Hematopoietic multipotent progenitor cell treated with erythropoietin and hydrocortisone succinate and interleukin-3 and kit ligand, for 15 days (in vitro differentiated cells): ENCODE data around the gene CREB5.
A peak's percentile ranks its signal among the peaks of the same experiment; 100 is the strongest.

Experiments
- DNase-seq: peaks from one replicate; pipeline ENCODE4 v3.0.0-alpha.2; 2015; ENCODE audit warnings: low spot score

The CREB5 gene

DNA sequence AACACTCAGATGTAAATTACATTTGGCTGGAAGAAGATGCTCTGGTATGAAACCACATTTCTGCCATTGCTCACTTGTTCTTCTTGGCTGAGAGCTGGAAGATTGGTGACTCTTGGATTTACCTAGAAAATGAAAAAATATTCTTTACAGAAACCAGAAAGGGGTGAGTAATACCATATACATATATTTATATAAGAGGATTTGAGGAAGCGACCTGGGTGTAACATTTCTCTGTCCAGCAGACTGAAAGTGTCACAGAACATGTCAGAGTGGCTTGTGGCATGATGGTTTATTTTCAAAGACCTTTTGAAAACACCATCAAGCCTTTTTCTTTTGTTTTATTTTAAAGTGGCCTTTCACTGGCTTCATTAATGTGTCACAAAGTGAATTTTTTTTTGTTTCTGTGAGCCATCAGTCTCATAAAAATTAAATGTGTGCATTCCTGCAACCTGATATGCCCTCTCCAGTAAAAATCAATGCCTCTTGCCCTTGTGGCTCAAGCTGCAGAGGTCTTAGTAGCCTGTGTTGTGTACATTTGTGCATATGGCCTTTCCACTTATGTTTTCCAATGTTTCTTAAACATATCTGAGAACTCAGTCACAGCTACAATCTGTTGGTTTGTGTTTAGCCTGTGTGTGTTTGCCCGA, 23.5 kb downstream of the CREB5 start:
- DNase-seq = no peak

DNA sequence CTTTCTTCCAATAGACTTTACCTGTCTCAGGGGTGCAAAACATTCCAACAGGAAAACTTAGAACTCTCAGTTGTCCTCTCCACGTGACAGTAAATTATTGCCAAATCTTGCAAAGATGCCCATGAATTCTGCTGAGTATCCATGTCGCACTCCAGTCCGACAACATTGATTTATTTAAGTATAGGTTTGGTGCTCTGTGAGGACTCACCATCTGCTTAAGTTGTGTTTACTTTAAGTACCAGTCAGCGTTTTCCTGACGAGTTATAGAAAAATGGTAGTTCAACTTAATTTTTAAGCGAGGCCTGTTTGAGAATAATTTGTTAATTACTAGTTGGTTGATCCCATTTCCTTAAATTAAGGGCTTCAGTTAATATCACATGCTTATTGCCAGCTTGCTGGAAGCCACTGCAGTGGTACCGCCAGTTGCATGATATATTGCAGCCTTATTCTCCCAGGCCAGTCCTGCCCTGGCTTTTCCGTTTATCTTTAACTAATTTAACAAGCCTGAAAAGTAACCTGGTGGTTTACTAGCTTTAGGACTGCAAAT, 27.8 kb downstream of the CREB5 start:
- DNase-seq = no peak

DNA sequence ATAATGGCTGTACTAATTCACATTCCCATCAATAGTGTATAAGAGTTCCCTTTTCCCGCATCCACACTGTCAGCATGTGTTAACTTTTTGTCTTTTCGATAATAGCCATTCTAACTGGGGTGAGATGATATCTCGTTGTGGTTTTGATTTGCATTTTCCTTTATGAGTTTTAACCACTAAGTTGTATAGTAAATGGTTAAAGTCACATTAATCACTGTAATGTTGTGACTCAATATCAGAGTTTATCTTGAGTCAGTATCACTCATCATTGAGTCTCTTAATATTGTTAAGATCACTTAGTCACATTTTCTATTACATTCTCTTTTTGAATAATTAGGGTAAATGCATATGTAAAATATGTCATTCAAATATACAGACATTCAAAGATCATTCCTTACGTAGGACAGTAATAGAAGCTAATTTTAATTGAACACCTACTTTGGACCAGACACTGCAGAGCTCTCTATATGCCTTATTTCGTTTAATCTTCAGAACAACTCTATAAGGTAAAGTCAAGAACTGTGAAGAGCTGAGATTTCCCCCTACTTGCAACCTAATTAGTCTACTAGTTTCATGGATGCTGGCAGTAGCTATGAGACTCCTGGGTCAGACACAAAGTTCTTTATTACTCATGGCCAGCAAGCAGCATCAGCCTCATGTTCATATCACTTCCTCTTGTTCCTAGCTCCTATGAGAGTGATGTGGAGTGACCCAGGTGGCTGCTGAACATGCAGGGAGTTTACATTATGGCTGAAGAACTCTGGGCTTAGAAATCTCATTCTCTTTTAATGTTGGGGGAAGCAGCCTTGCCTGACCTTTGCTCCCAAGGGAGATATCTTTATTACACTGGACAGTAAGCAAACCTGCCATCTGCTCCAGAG, 30.5 kb downstream of the CREB5 start:
- no peak for DNase-seq

DNA sequence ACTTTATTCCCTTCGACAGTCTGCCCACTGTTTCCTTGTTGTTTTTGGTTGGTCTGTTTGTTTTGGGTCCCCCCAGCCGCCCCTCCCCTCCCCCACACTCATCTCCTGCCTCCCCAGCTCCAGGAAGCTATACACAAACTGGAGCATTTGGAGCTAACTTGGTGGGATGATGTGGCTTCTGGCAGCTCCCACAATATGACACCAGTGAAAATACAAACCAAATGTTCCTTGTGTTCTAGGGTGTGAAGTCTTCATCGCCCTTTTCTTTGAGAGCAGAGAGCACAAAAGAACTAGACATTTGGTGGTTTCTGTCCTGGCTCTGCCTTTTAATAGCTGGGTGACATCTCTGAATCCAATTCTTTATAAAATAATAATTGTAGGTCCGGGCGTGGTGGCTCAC, 33.8 kb downstream of the CREB5 start:
- no peak for DNase-seq

DNA sequence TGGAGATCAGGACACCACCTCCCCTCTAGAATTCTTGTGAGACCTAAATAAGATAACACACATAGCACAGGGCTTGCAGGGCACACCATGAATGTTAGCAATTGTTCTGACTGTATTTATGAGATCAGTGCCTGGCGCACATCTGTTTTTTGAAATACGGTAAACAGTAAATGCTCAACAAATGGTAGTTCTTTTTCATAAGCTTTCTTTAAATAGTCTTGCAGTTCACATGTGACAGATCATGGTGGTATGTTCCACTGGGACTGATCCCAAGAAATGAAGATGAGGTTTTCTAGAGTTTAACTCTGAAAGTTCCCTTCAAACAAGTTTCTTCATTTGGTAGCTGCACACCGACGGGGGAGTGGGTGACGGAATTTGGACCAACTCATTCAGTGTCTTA, 34.8 kb downstream of the CREB5 start:
- DNase-seq = no peak

DNA sequence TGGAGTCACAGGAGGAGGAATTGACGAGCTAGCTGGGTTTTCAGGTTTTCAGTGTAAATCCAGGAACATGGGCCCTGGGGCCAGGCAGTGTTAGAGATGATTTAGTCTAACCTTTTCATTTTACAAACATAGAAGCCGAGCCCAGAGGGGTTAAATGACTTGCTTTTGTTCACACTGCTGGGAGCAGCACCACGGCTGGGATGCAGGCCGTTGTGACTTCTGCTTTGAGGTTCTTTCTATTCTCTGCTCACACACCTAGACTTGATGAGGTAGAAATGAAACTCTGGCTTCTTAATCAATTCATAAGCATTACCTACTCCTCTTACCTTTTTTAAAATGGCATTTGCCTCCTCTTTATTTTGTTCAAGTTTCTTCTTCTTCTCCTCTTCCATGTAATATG, 36.4 kb downstream of the CREB5 start:
- no peak for DNase-seq

DNA sequence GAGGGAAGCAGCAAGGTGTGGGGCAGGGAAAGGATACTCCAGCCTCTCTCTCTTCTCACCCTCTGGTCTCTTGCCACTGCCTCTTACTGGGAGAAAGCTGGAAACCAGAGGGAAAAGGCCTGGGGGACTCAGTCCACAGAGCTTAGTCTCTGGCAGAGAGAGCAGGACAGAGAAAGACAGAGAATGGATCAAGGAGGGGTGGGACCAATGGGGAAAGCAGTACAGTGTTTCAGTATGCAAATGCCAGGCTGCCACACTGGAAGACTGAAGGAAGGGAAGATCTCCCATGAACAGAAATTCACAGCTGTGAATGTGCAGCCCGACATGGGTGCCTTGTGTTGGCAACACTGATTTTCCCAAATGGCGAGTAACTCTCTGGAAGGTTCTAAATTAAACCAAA, 40.4 kb downstream of the CREB5 start:
- no peak for DNase-seq

DNA sequence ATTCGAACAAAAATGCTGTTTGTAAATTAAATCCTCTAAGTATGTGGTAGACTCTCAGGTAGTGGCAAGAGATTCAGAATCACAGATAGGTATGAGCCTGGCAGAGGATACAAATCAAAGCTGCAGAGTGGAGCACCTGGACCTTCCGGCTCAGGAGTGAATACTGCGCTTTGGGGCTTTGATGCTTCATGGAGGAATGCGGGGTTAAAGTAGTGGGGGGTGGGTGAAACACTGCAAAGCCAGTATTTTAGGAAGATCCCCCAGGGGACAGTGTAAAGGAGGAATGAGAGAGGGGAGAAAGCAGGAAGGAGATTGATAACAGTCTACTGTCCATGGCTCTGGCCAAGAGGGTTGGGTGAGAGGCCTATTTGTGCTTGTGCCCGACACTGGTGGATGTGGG, 43.2 kb downstream of the CREB5 start:
- DNase-seq = no peak

DNA sequence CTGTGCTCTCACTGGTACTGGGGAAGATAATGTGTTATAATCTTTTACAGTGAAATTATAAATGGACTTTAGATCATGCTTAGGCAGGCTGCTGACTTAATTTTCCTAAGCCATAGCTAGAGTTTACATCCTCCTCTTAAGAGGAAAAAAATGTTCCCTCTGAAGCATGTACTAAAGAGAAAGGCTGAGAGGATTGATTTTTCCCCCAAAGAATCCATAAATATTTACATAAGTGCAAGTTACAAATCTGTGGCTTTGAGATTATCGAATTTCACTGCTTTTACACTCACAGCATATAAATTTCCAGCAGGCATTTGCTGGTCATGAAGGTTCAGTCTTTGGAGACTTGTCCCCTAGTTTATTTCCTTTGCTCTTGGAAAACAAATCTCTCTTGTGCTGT, 43.7 kb downstream of the CREB5 start:
- DNase-seq = no peak

DNA sequence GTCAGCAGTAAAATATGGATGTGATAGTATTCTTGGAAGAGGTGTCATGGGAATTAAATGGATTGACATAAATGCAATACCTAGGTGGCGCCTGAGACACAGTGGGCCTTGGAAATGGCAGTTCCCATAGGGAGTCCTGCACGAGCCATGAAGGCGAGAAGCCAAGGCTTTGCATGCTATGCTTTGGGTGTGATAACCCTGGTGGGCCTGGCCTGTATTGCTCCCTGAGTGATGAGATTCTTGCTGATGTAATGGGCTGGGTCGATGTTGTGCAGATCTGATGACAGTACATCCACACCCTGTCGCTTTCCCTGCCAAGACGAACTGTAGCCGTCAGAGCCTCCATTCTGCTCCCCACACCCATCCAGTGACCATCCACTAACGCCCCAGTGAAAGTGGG, 46.4 kb downstream of the CREB5 start:
- DNase-seq = peak; percentile 68

DNA sequence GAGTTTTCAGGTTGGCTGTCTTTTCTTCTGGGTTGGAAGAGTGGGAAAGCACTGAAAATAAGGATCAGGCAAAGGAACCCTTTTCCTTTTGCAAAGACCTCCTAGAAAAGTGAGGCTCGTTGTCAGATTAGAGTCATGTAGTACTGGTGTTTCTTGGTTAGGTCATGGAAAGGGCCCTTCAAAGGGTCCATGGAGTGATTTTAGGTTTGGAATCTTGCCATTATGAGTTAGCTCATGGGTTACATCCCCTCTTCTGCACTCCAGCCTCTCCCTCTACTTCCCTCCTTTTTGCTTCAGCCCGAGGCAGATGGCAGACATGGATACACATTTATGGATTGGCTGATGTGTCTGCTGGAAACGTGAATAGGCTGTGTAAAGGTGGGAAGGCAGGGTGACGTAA, 47.0 kb downstream of the CREB5 start:
- no peak for DNase-seq

DNA sequence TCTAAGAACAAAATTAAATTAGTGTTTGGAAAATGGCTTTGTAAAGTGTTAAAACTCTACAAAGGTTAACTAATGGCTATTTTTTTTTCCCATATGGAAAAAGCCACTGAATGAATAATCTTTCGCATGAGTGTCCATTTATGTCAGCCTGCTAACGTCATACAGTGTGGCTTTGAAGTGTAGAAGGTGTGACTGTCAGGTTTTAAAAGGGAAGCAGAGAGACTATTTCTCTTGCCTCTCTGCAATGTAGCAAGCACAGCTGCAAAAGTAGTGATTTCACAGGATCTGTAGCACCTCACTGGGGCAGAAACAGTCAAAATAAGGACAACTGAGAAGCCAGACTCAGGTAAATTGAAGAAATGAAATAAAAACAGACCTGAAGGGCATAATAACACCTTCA, 53.4 kb downstream of the CREB5 start:
- no peak for DNase-seq

DNA sequence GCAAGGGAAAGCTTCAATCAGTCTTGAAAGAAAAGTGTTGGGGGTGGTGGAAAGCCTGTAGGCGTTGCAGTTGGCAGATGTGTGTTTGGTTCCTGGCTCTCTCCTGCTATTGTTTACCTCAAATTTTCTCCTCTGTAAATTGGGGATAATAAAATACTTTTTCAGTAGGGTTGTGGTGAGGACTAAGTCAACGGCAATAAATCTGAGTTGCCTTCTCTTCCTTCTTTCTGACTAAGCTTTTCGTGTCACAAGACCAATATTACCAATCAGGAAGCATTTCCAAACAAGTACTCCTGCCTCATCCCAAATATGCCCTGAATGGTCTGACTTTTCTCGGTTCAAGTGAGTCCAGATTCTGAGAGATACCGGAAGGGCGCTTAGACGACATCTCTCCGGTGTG, 54.0 kb downstream of the CREB5 start:
- DNase-seq = no peak

DNA sequence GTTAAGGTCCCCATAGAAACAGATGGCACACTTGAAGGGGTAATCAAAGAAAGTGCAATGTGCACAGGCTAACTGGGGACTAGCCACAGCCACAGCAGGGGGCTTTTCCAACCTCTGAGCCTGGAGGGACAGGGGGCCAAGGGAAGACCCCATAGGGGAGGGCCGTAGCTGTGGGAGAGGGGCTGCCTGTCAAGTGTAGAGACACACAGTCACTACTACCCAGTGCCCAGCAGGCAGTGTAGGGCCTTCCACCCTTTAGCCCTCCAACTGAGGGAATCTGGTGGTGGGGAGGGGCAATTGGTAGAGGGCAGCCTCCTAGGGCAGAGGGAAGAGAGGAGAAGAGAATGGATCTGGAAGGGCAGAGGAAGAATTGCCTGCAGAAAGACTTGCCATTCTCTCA, 54.6 kb downstream of the CREB5 start:
- no peak for DNase-seq

DNA sequence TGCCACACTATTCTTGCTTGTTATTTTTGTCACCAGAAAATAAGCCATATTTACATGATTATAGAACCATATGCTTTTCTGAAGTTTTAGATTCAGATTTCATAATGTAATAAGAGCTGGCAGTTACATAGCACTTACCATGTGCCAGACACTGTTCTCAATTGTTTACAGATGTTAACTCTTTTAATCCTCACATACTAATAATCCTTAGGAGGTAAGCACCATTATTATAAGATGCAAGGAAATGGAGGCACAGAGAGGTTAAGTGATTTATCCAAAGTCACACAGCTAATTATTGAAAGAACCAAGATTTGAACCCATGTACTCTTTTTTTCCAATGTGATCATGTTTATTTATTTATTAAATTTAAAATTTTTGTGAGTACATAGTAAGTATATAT, 57.2 kb downstream of the CREB5 start:
- no peak for DNase-seq

DNA sequence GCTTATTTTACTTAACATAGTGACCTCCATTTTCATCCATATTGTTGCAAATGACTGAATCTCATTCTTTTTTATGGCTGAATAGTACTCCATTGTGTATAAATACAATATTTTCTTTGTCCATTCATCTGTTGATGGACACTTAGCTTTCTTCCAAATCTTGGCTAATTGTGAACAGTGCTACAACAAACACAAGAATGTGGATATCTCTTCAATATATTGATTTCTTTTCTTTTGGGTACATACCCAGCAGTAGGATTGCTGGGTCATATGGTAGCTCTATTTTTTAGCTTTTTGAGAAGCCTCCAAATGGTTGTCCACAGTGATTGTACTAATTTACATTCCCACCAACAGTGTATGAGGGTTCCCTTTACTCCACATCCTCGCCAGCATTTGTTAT, 58.0 kb downstream of the CREB5 start:
- no peak for DNase-seq

DNA sequence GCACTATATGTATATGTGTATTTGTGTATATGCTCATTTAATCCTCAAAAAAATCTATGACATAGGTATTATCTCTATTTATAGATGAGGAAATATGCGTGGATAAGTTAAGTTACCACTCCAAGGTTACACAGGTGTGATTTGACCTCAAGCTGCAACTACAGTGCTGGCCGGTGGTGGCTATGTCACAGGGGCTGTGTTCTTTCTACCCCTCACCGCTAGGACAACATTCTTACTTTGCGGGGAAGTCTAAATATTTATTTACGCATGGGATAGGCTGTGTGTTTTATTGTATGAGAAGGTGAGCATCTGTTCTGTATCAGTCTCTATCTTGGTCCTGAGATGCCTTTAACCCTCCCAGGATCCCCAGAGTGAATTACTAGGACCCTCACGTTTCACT, 60.0 kb downstream of the CREB5 start:
- no peak for DNase-seq

DNA sequence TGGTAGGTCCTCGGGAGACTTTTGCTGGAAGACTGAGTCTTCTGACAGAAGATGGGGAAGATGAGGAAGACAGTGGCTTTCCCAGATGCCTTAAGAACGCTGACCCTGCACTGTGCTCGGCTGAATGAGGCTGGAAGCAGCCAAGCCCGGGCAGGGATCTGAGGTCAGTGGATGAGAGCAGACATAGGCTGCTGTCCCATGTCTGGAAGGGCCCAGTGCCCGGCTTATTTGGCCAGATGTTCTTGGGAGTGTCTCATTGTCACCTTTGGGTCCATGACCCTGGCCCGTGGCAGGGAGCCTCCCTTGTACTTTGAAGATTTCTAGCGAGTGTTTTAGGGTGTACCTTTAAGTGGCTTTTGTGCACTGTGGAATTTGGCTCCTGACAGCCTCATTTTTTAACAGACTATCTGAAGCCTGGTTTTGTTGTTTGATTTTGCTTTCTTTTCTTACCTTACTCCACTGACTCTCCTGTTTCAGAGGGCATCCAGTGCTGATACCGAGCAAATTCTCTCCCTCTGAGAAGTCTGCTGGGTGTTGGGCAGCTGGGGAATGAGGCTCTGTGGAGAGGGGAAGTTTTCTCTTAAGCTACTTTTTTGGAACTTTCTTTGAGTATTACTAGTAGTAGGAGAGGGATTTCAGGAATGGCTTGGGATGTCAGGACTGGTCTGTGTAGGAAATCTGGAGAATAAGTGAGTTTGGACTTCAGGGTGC, 61.4 kb downstream of the CREB5 start:
- no peak for DNase-seq

DNA sequence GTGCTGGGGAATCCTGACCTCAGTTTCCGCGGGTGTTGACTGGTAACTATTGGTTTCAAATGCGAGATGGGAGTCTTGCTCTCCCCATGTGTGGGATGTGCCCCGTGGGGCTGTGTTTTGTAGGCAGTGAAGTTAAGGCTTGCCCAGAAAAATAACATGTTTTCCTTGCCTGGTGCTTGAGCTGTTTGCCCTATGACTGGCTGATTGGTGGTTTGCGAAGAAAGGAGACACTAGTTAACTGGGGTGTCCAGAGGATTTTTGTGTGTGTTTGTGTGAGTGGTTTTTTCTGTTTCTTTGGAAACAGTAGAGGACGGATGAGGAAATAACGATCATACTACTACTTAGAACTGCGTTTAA, 61.9 kb downstream of the CREB5 start:
- no peak for DNase-seq

DNA sequence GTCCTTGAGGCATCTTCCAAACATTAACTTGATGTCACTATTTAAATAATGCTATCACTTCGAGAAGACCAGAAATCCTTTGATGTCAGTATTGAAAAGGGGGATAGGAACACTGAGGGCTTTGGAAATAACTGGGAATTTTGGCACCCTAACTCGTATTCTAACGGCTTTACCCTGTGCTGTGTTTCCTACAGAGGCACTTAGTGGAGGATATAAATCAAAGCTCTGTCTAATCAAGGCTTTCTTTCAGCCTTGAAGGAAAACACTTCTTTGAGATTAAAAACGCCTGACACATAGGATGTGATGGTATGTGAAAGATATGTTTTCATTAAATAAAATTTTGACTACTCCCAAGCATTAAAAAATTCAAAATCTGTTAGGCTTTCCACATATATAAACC, 62.3 kb downstream of the CREB5 start:
- DNase-seq = no peak

DNA sequence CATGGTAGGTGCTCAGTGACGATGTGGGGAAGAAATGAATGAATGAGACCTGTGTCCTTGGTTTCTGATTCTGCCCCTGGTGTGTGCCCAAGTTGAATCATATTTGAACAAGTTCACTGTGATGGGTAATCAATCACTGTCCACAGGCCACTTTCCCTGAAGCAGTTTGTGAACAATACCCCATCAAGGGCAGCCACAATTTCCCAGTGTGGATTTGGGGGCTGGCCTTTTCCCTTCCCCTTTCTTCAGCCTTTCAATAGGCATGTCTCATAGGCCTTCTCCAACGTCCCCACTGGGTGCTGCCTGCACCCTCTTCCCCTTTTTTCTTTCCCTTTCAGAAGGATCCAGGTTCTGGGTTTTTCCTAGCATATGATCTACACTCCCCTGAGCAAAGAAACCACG, 64.7 kb downstream of the CREB5 start:
- no peak for DNase-seq

DNA sequence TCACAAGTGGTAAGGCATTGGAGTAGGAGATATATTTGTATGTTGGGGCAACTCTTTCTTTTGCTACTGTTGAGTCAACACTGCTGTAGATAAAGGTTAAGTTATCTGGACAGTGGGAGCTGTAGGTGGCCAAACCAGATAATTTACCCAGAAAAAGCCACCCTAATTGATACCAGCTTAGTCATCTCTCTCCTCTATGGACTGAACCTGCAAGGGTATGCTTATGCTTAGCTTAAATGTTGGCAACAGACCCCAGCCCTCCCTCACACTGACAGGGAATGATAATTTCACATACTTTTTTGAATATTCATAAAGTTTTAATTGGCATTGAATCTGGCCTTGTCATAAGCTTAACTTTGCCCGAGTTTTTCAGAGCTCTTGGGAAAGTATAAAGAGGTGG, 66.3 kb downstream of the CREB5 start:
- DNase-seq = peak; percentile 61

DNA sequence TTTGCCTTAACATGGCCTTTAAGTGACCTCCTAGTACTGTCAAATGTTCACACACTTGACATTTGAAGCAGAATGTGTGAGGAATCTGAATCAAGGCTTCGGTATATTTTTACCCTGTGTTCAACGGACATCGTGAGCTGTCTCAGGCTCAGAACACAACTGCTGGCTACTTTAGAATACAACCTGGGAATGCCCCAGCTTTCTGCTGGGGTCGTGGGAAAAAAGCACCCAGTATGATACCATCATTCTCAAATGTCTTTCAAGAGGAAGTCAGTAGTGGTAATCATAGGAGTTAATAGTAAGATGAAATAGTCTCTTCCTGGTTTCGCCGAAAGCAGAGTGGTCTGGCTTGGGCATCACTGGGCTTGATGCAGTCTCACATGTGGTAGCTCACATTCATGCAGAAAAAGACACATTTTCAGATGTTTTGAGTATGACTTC, 67.2 kb downstream of the CREB5 start:
- no peak for DNase-seq
